ENCODE measurements around the gene GAMT. TPM values are rescaled to one million over a fixed set of nuclear protein-coding genes. Genes with fewer than 3 reads are reported as not detected.

Gene GAMT
- total and polyA plus RNA-seq, 2 donors (not counting 3 experiments of a cell fraction or from before 2014, with no cell fraction given): 22.1 to 36.9 TPM

GRCh38 chr19:1392407-1392806 lies 8.9 kb downstream of the GAMT start:
- BruUV-seq (replicated peaks): no TSS peak
- DNase-seq (ENCODE audit: low read depth, low spot score) (no peak), FAIRE-seq (no peak)
- Histone ChIP-seq H3K36me3 (ENCODE audit: control insufficient read depth in 2 of 2, extremely low read depth in 1 of 2, insufficient read depth in 2 of 2, low read length in 2 of 2) (peaks cover 3 to 28% of the 10 kb centered on the region in 2 experiments), H3K27ac (ENCODE audit: insufficient read depth, low read depth, low read length) (no peak overlapping the region), H4K20me1 (replicated peaks; ENCODE audit: control insufficient read depth, extremely low read depth, insufficient read depth, low read length) (no peaks in the 10 kb centered on the region), H3K27me3 (ENCODE audit: control insufficient read depth in 2 of 2, insufficient read depth in 2 of 2, low read length in 2 of 2) (no peaks in the 10 kb centered on the region), H3K9ac (replicated peaks; ENCODE audit: extremely low read depth, insufficient read depth, low read length) (no peak overlapping the region), H3K4me1 (ENCODE audit: control insufficient read depth, extremely low read depth, insufficient read depth, low read length) (no peaks in the 10 kb centered on the region), H2AFZ (ENCODE audit: low read depth, low read length) (no peak overlapping the region), H3K9me1 (replicated peaks; ENCODE audit: control insufficient read depth, extremely low read depth, insufficient read depth, low read length) (no peaks in the 10 kb centered on the region), H3K4me2 (ENCODE audit: insufficient read depth, low read length) (no peak overlapping the region), H3K79me2 (ENCODE audit: control insufficient read depth, insufficient read depth, low read length) (no peaks in the 10 kb centered on the region), H3K9me3 (replicated peaks; ENCODE audit: control insufficient read depth, insufficient read depth, low read length) (no peaks in the 10 kb centered on the region), H3K4me3 (replicated peaks in 1 of 3; ENCODE audit: insufficient read depth in 1 of 3, low read depth in 1 of 3, low read length in 3 of 3) (no peak overlapping the region)
- TF ChIP-seq EZH2 (IDR thresholded peaks at IDR 0.05; ENCODE audit: borderline replicate concordance, low read depth, low read length, severe bottlenecking) (no peak), POLR2AphosphoS5 (IDR thresholded peaks at IDR 0.05; ENCODE audit: insufficient read depth, low read depth, low read length) (no peak), MYC (IDR thresholded peaks at IDR 0.05; ENCODE audit: low read depth, low read length) (no peak), GATA2 (IDR thresholded peaks at IDR 0.05; ENCODE audit: insufficient read depth, insufficient read length, low read depth, low read length) (no peak), FOS (IDR thresholded peaks at IDR 0.05; ENCODE audit: borderline replicate concordance, insufficient read depth, low read length) (no peak), MAX (IDR thresholded peaks at IDR 0.05; ENCODE audit: insufficient read depth, insufficient read length) (no peak), JUN (IDR thresholded peaks at IDR 0.05; ENCODE audit: borderline replicate concordance, insufficient read depth, insufficient read length, low read depth) (no peak), POLR2A (IDR thresholded peaks at IDR 0.05; ENCODE audit: low read depth, low read length) (no peak)
- intact Hi-C loops (cut with micrococcal nuclease) (no loop called here), dilution Hi-C loops (cut with MboI; ENCODE audit: extremely low pct_ligation_motif_present, low sequenced_read_pairs) (no loop called here)
- POLR2A ChIA-PET: no interaction called here
- CTCF ChIA-PET: no interaction called here

DNA sequence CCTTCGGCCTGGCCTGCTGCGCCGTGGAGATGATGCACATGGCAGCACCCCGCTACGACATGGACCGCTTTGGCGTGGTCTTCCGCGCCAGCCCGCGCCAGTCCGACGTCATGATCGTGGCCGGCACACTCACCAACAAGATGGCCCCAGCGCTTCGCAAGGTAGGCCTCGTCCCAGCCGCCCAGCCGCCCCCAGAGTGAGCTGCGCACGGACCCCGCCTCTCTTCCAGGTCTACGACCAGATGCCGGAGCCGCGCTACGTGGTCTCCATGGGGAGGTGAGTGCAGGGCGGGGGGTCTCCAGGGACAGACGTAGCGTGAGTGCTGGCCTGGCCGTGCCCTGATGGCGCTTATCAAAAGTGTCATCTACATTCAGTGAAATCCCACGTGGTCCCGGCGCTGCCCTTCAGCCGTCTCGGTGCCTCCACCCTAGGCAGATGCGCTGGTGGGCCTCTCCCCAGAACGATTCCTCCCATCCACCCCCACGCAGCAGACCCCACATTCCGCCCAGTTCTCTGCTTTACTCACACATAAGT lies 10.4 kb downstream of the GAMT start:
- no peak overlapping the region for H2AFZ ChIP-seq (ENCODE audit: low read depth, low read length)
- H3K9me1 ChIP-seq (replicated peaks; ENCODE audit: control insufficient read depth, extremely low read depth, insufficient read depth, low read length): no peaks in the 10 kb centered on the region
- TF ChIP-seq POLR2A (IDR thresholded peaks at IDR 0.05; ENCODE audit: low read depth, low read length) (no peak), EZH2 (IDR thresholded peaks at IDR 0.05; ENCODE audit: borderline replicate concordance, low read depth, low read length, severe bottlenecking) (no peak), POLR2AphosphoS5 (IDR thresholded peaks at IDR 0.05; ENCODE audit: insufficient read depth, low read depth, low read length) (no peak), FOS (IDR thresholded peaks at IDR 0.05; ENCODE audit: borderline replicate concordance, insufficient read depth, low read length) (no peak), JUN (IDR thresholded peaks at IDR 0.05; ENCODE audit: borderline replicate concordance, insufficient read depth, insufficient read length, low read depth) (no peak), GATA2 (IDR thresholded peaks at IDR 0.05; ENCODE audit: insufficient read depth, insufficient read length, low read depth, low read length) (no peak), MYC (IDR thresholded peaks at IDR 0.05; ENCODE audit: low read depth, low read length) (no peak), MAX (IDR thresholded peaks at IDR 0.05; ENCODE audit: insufficient read depth, insufficient read length) (no peak)
- TF ChIP-seq, protein P1, sequence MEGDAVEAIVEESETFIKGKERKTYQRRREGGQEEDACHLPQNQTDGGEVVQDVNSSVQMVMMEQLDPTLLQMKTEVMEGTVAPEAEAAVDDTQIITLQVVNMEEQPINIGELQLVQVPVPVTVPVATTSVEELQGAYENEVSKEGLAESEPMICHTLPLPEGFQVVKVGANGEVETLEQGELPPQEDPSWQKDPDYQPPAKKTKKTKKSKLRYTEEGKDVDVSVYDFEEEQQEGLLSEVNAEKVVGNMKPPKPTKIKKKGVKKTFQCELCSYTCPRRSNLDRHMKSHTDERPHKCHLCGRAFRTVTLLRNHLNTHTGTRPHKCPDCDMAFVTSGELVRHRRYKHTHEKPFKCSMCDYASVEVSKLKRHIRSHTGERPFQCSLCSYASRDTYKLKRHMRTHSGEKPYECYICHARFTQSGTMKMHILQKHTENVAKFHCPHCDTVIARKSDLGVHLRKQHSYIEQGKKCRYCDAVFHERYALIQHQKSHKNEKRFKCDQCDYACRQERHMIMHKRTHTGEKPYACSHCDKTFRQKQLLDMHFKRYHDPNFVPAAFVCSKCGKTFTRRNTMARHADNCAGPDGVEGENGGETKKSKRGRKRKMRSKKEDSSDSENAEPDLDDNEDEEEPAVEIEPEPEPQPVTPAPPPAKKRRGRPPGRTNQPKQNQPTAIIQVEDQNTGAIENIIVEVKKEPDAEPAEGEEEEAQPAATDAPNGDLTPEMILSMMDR (IDR thresholded peaks at IDR 0.05; ENCODE audit: extremely low read depth in 1 of 2, insufficient read depth in 1 of 2, low read depth in 1 of 2, low read length in 2 of 2): no peak
- H3K9me3 ChIP-seq (replicated peaks; ENCODE audit: control insufficient read depth, insufficient read depth, low read length): no peaks in the 10 kb centered on the region
- ChIA-PET POLR2A (no interaction called here), CTCF (no interaction called here)
- H3K27me3 ChIP-seq (ENCODE audit: control insufficient read depth in 2 of 2, insufficient read depth in 2 of 2, low read length in 2 of 2): no peaks in the 10 kb centered on the region
- intact Hi-C loops (cut with micrococcal nuclease) (no loop called here), dilution Hi-C loops (cut with MboI; ENCODE audit: extremely low pct_ligation_motif_present, low sequenced_read_pairs) (no loop called here)
- DNase-seq (ENCODE audit: low read depth, low spot score) (no peak), FAIRE-seq (no peak)
- no peak overlapping the region for H3K27ac ChIP-seq (ENCODE audit: insufficient read depth, low read depth, low read length)
- BruUV-seq (replicated peaks): no TSS peak
- no peak overlapping the region for H3K4me3 ChIP-seq (replicated peaks in 1 of 3; ENCODE audit: insufficient read depth in 1 of 3, low read depth in 1 of 3, low read length in 3 of 3)
- no peaks in the 10 kb centered on the region for H3K79me2 ChIP-seq (ENCODE audit: control insufficient read depth, insufficient read depth, low read length)
- no peak overlapping the region for H3K9ac ChIP-seq (replicated peaks; ENCODE audit: extremely low read depth, insufficient read depth, low read length)
- H3K4me2 ChIP-seq (ENCODE audit: insufficient read depth, low read length): no peak overlapping the region
- no peaks in the 10 kb centered on the region for H4K20me1 ChIP-seq (replicated peaks; ENCODE audit: control insufficient read depth, extremely low read depth, insufficient read depth, low read length)
- no peaks in the 10 kb centered on the region for H3K4me1 ChIP-seq (ENCODE audit: control insufficient read depth, extremely low read depth, insufficient read depth, low read length)
- peaks cover 3 to 28% of the 10 kb centered on the region in 2 experiments for H3K36me3 ChIP-seq (ENCODE audit: control insufficient read depth in 2 of 2, extremely low read depth in 1 of 2, insufficient read depth in 2 of 2, low read length in 2 of 2)
